A172 (cell line): Measurements from ENCODE around the gene ZBTB32. TPM values are rescaled to one million over a fixed set of nuclear protein-coding genes. Genes with fewer than 3 reads are reported as not detected.
A peak's percentile ranks its signal among the peaks of the same experiment; 100 is the strongest.

Experiments
- DNase-seq: peaks from one replicate; pipeline ENCODE4 v3.0.0-alpha.2; 2015; ENCODE audit warnings: low spot score
- total RNA-seq: library from RNA; depleted of rRNA; stranded (reverse); fragments of >200 nt; shearing (Covaris generic); gene quantifications from 2 replicates; pipeline ENCODE4 v1.2.3, GENCODE V29; 2014

ZBTB32 gene
- total RNA-seq, 1 experiment from 2014 or later = not detected

- no peak for DNase-seq
Observed at GRCh38 chr19:35695895-35696422, 8.4 kb upstream of the ZBTB32 start.

- no peak for DNase-seq
Observed at GRCh38 chr19:35696835-35697234, 7.5 kb upstream of the ZBTB32 start.

DNA sequence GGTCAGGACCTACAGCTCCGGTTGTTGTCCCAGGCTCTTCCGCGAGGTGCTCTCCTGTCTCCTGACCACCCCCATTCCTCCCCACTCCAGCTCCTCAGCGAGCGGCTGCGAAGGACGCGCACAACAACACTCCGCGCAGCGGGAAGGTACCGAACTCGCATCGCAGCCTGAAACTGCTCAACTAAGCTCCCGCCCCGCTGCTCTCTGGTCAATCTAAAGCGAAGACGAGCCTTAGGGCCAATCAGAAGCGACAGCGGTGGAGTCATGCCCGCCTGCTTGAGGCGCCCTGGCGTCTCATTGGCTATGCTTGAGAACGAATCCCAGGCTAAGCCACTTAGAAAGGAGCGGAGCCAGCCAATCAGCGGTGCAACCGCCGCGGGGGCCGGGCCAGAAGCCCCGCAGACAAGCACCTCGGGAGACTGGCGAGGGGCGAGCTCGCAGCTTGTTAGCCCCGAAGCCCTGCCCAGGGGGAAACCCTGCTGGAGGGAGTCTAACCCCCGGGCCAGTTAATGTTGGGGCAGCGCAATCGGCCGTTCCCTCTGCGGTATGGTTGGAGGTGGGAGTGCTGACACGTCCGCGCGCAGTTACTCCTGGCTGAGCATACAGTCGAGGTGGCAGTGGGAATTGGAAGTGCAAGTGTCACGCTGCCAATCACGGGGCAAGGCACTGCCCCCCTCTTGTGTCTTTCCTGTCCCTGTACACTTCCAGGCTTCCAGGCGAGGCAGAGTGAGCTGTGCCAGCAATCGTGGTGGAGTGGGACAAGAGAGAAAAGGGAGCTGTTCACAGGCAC, 1.9 kb upstream of the ZBTB32 start:
- peak; percentile 98 for DNase-seq

DNA sequence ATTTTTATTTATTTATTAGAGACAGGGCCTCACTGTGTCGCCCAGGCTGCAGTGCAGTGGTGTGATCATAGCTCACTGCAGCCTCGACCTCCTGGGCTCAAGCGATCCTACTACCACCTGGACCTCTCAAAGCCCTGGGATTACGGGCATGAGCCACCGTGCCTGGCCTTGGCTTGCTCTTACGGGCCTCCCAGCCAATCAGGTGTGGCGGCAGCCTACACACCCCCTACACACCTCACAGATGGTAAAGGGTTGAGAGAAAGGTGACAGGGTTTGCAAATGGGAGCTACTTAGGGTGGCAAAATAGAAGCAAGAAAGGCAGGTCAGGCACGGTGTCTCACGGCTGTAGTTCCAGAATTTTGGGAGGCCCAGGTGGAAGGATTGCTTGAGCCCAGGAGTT, 1.0 kb upstream of the ZBTB32 start:
- no peak for DNase-seq

GRCh38 chr19:35708391-35708790, 4.0 kb downstream of the ZBTB32 start:
- no peak for DNase-seq

GRCh38 chr19:35710784-35711723, 6.7 kb downstream of the ZBTB32 start:
- DNase-seq = no peak

DNA sequence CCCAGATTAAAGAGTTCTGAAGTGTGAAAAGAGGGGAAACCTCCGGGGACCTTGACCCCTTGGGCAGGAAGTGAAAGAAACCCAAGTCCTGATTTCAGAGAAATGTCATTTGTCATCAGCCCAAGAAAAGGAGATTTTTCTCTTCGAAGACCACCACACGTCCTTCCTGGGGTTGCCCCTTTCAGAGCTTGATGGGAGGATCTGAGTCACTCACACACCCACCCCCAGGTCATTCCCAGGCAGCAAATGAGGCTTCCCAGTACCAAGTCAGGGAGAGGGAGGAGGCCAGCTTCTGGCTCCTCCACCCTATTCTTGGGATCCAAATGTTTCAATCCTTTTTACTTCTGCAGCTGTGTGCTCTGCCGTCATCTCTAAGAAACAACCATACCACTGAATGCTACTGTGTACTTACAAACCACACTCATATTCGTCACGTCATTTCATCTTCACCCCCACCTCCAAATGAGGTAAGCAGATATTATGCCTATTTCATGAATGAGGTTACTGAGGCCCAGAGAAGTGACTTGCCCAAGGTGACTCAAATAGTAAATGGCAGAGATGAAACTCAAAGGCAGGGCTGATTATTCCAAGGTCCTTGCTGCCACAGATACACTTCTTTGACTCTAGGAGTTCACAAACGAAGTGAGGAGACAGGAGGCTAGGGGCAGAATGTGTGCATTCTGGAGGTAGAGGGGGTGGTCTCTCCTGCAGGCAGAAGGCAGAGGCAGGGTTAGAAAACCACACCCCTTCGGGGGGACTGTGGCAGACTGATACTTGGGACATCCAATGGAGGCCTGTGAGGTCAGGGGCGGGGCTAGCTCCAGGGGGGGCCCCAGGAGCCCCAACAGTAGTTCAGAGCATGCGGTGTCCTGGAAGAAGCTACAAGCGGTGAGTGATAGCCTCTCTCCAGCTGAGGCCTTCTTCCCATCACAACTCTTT, 8.5 kb downstream of the ZBTB32 start:
- DNase-seq = no peak

GRCh38 chr19:35713506-35713850, 9.1 kb downstream of the ZBTB32 start:
- DNase-seq = no peak

- no peak for DNase-seq
Observed at GRCh38 chr19:35713904-35714495, 9.6 kb downstream of the ZBTB32 start.

DNA sequence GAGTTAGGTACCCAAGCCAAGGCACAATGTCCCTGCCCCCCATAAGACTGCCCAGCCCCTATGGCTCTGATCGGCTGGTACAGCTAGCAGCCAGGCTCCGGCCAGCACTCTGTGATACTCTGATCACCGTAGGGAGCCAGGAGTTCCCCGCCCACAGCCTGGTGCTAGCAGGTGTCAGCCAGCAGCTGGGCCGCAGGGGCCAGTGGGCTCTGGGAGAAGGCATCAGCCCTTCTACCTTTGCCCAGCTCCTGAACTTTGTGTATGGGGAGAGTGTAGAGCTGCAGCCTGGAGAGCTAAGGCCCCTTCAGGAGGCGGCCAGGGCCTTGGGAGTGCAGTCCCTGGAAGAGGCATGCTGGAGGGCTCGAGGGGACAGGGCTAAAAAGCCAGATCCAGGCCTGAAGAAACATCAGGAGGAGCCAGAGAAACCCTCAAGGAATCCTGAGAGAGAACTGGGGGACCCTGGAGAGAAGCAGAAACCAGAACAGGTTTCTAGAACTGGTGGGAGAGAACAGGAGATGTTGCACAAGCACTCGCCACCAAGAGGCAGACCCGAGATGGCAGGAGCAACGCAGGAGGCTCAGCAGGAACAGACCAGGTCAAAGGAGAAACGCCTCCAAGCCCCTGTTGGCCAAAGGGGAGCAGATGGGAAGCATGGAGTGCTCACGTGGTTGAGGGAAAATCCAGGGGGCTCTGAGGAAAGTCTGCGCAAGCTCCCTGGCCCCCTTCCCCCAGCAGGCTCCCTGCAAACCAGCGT, 10.4 kb downstream of the ZBTB32 start:
- DNase-seq = no peak

DNA sequence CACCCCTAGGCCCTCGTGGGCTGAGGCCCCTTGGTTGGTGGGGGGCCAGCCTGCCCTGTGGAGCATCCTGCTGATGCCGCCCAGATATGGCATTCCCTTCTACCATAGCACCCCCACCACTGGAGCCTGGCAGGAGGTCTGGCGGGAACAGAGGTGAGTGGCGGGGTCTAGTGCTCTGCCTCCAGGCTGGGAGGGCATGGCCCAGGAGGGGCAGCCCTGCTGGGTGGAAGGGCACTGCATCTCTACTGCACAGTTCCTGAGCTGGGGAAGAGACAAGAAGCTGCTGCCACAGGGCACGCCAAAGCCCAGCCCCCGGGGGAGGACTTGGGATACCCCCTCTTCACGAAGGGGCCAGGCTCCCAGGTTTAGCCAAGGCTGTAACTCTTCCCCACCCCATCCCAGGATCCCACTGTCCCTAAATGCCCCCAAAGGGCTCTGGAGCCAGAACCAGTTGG, 11.0 kb downstream of the ZBTB32 start:
- no peak for DNase-seq

DNA sequence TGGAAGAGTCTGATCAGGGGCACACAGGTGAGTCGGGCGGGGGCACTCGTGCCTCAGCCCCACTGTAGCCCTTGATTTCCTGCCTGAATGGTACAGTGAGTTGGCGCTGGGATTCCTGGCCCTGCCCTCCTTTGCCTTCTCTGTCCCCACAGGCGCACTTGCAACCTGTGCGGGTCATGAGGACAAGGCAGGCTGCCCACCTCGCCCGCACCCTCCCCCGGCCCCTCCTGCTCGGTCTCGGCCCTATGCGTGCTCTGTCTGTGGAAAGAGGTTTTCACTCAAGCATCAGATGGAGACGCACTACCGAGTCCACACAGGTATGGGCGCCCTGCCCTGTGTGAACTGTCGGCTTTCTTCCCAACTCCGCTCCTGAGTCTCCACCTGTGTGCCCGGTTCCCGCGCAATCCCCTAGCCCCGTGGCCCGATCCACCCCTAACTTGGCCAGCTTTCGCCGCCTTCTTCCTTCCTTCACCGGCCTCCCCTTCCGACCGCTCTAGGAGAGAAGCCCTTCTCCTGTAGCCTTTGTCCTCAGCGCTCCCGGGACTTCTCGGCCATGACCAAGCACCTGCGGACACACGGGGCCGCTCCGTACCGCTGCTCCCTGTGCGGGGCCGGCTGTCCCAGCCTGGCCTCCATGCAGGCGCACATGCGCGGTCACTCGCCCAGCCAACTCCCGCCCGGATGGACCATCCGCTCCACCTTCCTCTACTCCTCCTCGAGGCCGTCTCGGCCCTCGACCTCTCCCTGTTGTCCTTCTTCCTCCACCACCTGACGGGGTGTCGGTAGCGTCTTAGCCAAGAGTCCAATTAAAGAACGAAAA, 11.8 kb downstream of the ZBTB32 start:
- no peak for DNase-seq

DNA sequence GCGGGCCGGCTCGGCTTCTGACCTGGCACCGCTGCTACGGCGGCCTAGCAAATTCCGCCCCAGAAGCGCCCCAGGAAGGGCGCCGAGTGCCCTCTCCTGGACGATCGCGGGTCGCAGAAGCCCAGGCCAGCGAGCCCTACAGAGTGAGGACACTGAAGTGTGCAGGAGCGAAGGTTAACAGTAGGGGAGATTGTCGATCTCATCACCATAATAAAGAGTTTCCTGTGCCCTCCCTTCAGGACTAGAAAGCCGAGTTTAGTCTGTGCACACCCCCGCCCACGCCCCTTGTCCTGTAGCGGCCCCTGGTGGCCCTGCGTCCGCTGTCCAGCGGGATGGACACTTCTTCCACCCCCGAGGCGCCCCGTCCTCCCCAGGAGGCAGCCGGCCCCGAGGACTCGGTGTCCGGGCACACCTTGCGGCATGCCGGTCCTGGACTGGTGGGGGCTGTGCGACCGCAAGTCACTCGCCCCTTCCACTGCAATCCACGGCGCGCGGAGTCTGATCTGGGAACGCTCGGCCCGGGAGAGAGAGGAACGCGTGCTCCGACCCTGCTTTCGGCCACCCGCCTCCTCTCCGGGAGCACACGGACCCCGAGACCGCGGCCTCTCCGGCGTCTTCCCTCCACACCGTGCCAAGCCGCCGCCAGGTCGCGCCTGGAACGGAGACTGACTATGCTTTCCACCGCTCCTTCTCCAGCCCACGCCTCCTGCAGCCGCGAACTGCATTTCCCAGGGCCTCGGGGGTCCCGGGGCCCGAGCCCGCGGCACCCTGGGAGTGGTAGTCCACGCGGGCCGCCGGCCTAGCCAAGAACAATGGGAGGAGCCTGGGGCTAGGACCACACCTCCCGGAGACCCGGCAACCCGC, 12.7 kb downstream of the ZBTB32 start:
- DNase-seq = peak; percentile 88

GRCh38 chr19:35717665-35718344, 13.4 kb downstream of the ZBTB32 start, which contains the start of gene KMT2B:
Gene KMT2B (plus strand): TSS chr19:35718003. CDS start chr19:35718019, 16 bp downstream.
- DNase-seq = peak; percentile 89

GRCh38 chr19:35718345-35719041, 14.1 kb downstream of the ZBTB32 start:
- DNase-seq = no peak

GRCh38 chr19:35719402-35720162, 15.2 kb downstream of the ZBTB32 start:
- DNase-seq = no peak
